A172 (cell line): ENCODE data around the gene USP47. TPM values are rescaled to one million over a fixed set of nuclear protein-coding genes. Genes with fewer than 3 reads are reported as not detected.

Experiments
- DNase-seq: peaks from one replicate; pipeline ENCODE4 v3.0.0-alpha.2; 2015; ENCODE audit warnings: low spot score
- total RNA-seq: library from RNA; depleted of rRNA; stranded (reverse); fragments of >200 nt; shearing (Covaris generic); gene quantifications from 2 replicates; pipeline ENCODE4 v1.2.3, GENCODE V29; 2014

The USP47 gene
- total RNA-seq, 1 experiment from 2014 or later = 80.7 TPM

DNA sequence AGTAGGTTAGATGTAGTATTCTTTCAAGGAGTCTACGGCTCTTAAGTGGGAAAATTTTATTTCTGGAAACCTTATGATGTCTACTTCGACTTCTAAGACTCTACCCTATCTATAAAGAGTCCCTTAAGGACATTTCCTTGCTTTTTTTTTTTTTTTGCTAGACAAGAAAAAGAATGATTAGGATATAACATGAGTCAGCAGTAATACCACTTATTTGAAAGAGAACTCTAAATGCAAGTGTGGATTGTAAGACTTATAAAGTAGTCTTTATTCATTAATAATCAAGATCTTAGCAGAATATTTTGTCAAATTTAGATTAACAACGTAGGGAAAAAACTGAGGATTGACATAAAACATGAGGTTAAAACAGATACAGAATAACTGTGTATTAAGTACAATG, 95.7 kb downstream of the USP47 start:
- DNase-seq = no peak

DNA sequence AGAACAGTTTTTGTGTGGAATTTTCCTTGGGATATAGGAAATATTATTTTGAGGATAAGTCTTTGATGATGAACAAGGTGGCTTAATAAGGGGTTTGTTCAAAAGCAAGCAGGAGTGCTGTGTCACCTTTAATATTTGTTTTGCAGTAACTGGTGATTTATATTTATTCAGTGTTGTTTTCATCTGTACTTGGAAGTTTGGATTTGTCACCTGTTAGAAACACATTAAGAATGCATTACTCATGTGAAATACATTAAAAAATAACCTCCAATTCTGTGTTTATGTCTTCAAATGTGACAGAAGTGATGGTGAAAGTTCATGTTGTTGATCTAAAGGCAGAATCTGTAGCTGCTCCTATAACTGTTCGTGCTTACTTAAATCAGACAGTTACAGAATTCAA, 96.2 kb downstream of the USP47 start:
- DNase-seq = no peak

DNA sequence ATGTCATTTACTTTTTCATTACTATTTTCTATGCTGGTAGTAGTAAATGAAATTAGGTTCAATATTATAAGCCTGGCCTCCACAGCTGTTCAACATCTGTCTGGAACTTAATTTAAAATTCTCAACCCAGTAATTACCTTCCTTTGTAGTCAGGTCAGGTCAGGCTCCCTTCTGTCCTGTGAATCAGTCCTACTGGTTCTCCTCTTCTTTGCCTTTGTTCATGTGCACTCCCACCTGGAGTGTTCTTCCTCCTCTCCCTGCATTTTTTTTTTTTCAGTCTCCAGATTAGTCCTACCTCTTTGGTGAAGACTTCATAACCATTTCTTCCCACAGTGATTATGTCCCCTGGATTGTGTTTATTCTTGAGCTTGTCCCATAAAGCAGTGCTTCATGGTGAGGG, 98.8 kb downstream of the USP47 start:
- no peak for DNase-seq

DNA sequence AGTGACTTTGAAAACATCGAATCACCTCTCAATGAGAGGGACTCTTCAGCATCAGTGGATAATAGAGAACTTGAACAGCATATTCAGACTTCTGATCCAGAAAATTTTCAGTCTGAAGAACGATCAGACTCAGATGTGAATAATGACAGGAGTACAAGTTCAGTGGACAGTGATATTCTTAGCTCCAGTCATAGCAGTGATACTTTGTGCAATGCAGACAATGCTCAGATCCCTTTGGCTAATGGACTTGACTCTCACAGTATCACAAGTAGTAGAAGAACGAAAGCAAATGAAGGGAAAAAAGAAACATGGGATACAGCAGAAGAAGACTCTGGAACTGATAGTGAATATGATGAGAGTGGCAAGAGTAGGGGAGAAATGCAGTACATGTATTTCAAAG, 100.9 kb downstream of the USP47 start:
- DNase-seq = no peak

DNA sequence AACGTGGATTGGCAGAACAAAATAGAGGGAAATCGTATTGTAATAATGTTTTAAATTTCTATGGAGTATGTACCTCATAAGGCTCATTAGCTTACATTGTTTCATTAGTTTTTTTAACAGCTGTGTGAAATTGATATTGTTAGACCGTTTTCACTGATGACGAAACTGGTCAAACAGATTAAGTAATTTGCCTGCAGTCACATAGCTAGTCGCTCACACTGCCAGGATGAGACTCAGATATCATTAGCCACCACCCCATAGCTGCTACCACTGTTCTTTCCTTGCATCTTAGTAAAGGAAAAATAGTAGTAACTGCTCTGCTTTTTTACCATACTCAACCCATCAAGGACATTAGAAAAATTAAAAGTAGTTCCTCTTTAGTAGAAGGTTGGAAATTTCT, 102.7 kb downstream of the USP47 start:
- no peak for DNase-seq

DNA sequence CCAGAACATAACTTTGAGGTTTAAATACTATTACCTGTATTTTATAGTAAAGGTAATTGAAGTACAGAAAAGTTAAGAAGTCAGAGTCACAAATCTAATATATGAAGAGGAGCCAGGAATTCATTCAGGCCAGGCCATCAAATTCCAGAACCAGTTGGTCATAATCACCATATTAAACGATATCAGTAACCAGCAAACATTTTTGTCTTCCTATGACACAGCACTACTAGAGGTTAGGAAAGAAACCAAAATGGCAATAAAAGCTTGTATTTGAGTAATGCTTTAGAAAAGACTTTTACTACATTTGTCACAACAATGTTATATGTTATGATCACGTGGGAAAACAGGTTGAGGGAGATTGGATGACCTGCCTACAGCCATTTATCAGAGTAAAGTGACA, 104.4 kb downstream of the USP47 start:
- peak; percentile 70 for DNase-seq

DNA sequence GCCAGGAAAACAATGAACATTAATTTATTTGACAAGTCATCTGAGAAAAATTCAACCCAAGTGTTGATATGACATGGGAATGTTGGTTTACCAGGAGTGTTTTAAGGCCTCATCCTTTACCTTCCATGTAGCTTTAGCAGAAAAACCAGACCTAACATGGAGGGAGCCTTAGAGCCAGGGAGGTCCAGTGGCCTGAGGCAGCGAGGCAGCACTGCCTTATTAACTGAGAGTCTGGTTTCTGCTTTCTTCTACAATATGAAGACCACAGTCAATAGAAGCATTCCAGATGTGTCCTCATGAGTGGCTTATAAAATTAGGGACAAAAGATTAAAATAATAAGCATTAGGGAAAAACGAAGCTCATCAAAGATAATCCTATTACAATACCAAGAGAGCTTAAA, 105.1 kb downstream of the USP47 start:
- DNase-seq = no peak

DNA sequence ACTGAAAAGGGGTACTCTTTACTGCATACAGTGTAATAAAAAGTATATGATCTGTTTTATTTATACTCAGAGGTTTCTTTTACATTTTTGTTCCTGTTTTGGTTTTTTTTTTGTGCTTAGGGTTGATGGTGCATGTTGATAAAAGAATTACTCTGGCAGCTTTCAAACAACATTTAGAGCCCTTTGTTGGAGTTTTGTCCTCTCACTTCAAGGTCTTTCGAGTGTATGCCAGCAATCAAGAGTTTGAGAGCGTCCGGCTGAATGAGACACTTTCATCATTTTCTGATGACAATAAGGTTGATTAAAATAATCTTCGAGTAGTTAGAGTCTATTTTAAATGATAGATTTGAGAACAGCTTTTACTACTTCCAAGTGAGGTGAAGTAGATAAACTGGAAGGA, 106.1 kb downstream of the USP47 start:
- DNase-seq = no peak

DNA sequence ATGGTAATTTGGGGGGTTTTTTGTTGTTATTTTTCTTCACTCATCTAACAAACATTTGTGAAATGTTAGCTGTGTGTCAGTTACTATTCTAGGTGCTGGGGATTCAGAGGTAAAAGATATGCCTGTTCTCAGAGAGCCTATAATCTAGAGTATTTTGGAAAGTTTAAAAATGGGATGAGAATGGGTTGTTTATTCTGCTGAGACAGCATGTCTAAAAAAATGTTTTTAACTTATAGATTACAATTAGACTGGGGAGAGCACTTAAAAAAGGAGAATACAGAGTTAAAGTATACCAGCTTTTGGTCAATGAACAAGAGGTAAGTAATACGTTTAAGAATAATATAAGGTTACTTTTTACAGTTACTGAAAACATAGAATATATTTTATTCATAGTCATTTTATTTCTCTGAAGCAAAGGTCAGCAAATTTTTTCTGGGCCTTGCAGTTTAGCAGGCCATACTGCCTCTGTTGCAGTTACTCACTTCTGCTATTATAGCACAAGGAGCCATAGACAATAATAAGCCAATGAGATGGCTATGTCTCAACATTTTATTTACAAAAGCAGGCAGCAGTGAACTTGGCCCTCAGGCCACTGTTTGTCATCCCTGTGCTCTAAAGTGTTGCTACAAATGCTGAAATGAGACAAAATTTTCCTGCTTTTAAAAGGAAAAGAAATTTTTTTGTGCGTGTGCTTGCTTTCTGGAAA, 106.6 kb downstream of the USP47 start:
- no peak for DNase-seq

DNA sequence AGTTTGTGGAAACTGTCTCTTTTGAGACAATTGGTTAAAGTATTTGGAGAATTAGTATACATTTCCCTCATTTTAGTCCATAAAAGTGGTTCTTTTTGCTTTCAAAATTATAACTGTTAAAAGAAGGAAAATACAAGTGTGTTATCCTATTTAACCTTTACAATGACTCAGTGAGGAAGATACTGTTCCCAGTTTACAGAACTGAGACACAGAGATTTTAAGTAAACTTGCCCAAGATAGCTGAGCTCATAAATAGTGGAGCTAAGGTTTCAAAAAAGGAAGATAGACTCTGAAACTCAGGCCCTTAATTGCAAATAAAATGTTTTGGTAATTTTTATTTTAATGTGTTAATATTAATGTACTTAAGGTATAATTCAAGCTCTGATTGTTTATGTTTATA, 107.7 kb downstream of the USP47 start:
- no peak for DNase-seq

DNA sequence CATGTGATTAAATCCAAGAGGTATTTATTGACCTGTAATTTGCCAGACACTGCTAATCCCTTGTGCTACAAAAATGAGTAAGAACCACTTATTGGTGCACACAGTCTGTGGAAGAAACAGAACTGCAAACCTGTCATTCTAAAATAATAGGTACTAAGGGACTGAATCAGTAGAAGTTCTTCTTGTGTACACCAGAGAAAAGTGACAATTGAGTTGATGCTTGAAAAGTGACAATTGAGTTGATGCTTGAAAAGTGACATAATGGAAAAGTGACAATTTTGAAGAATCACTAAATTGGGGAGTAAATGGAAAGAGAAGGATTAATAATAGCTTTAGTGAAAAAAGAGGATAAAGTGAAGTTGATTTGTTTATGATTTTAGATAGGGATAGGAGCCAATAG, 110.3 kb downstream of the USP47 start:
- no peak for DNase-seq

DNA sequence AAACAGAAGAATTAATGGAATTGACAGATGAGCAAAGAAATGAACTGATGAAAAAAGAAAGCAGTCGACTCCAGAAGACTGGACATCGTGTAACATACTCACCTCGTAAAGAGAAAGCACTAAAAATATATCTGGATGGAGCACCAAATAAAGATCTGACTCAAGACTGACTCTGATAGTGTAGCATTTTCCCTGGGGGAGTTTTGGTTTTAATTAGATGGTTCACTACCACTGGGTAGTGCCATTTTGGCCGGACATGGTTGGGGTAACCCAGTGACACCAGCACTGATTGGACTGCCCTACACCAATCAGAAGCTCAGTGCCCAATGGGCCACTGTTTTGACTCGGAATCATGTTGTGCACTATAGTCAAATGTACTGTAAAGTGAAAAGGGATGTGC, 114.2 kb downstream of the USP47 start:
- no peak for DNase-seq

DNA sequence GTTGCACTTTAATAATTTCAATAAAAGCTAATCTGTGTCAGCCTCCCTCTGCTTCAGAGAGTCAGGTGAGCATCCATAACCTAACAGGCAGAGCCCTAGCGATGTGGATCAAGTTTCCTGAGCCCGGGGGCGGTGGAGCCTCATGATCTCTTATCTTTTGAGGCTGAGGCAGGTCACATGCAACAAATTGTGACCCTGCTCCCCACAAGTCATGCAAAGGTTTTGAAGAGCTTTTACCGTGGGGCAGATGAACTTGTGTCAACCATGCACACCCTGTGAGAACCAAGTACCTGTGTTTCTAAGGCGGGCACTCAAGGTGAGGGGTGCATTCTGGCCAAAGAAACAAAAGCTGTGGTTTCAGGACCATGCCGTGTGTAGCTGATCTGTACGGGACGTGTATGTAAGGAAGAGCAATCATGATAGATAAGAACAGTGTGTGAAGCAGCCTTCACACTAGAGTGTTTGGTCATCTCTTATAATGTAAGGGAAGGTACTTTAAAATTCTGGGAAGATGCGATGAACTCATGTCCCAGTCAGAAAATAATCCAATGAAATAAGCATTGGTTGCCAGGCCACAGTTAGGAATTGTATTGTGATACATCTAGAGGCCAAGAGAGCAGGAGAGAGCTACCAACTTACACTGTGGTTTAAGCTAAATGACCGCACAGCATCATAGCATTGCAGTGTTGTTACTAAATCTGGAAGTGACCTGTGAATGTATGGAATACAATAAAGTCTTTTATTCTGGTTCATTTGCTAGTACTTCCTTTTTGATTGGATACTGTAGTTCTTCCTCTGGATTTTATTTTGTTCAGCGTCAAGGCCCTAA, 116.8 kb downstream of the USP47 start:
- DNase-seq = no peak

DNA sequence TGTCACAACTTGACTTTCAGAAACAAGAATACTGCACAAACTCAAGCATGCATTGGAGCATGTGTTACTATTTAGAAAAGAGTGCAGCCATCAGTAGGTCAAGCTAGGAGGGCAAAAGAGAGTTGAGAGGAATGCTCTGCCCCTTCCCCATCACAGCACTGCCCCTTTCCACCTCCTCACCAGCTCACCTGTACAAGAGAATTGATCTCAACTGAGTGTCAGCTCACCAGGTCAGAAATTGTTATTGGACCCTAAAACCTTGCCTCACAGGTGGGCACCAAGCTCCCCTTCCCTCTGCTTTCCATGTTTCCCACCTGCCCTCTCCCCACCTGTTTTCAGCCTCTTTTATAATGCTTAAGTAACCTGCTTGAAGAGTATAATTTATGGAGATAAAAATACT, 117.8 kb downstream of the USP47 start:
- DNase-seq = no peak

DNA sequence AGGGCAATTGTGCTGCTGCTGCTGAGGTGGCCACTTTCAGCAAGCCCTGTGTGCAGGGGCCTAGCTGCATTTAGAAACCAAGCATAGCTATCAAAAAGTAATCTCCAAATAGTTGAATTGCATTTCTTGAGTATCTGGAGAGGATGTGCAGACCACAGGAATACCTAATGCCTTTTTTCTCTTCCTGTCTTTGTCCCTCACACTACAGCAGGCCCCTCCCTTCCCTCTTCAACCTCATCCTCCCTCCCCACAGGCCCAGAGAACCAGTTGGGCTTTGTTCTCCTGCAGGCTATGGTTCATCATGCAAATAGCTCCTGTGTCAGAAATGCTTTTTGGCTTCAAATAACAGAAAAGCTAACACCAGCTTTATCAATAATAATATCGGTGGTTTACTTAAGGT, 118.9 kb downstream of the USP47 start:
- DNase-seq = no peak

DNA sequence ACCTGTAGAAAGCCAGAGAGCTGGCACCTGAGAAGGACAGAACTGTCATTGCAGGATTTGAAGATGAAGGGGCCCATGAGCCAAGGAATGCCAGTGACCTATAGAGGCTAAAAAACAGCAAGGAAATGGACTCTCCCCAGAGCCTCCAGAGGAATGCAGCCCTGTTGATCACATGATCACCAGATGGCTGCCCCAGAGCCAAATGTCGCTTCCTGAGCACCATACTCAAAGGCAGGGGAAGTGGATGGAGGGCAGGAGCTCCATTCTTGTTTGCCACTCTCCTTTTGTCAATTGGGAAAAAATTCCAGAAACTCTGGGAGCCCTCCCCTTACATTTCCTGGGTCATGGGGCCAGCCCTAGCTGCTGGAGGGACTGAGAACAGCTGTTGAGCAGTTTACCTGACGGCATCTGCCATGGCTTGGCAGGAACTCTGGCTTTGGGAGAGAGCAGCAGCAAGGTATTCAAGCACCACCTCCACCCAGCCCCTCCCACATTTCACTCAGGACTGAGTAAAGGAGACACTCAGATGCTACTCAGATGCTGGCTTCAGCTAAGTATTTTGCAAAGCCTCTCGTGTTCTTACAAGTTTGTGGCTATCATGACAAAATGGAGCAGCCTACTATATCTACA, 119.7 kb downstream of the USP47 start:
- no peak for DNase-seq

DNA sequence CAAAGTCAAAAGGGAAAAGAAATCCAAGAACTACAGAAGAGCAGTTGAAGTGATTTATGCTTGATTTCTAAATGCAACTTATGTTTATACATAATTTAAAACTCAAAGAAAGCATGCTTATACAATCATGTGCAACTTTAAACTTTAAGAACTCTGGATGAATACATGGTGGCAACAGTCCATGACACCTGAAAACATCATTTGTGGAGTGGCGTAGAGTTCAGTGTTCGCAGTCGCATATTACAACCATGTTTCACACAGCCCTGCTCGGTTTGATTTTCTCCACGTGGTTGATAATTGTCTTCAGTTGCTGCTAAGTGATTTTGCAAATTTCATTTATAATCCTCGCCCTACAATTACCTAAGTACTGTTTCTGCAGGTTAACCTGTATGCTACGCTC, 121.3 kb downstream of the USP47 start:
- no peak for DNase-seq

DNA sequence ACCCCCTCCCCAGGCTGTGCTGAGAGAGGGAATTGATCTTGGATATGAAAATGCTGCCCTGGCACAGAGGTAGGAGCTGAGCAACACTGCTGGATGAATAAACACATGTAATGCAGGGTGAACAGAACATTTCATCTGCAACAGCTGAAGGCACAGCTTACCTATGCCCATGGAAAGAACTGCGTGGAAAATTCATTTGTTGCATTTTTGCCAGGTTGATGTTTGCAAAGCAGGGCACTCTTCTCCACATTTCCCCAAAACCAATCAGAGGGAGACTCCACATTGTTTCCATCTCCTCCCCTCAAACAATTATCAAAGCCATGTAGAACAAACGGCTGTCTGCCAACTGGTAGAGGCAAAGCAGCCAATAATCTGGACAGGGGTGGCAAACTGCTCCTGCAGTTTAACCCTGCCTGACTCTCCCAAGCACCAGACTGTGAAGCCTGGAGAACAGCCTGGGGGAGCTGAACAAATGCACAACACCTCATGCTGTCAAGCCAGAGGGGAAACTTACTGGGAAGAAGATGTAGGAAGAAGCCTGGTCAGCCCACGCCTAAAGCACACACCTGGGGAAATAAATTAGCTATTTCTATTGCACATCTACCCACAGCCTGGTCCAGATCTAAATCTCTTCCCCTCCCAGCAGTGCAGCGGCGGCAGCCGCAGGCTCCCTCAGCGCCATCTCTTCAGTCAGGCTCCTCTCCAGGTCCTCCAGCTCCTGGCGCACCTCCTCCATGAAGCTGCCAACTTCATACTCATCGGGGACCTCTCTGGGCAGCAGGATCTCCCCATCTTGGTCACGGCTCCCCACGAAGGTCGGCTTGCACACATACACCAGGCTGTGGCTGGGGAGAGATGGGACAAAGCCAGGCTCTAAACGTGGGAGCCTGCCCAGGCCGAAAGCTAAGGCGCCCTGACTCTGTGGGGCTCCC, 122.3 kb downstream of the USP47 start:
- no peak for DNase-seq

DNA sequence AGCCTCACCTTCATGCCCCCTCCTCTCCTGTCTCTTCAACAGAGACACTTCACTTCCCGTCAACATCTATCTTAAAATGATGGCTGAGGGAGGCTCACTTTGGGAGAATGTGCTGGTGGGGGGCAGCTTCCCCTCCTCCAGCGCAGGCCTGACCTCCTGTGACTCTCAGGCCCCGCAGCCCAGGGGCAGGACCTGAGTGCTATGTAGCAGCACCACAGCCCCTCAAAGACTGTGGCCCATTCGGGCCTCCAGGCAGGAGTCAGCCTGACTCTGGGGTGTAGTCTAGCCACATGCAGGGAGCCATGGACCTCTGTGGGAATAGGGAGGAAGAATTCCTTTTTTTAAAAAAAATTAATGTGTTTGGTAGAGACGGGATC, 123.0 kb downstream of the USP47 start:
- DNase-seq = no peak

DNA sequence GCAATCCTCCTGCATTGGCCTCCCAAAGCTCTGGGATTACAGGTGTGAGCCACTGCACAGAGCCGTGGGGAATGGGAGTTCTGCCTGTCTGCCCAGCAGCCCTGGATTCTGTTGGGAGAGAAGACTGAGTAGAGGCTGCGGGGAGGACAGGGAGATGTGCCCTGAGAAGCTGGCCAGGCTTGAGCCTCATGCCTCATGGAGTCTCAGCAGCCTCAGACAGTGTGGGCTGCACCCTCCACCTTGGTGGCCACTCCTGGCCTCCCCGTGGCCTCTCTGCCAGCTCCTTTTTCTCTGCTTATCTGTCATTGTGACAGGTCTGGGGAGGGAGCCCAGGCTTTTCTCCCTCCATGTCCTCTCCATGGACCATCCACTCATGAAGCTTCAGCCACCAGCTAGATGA, 123.4 kb downstream of the USP47 start:
- DNase-seq = no peak

DNA sequence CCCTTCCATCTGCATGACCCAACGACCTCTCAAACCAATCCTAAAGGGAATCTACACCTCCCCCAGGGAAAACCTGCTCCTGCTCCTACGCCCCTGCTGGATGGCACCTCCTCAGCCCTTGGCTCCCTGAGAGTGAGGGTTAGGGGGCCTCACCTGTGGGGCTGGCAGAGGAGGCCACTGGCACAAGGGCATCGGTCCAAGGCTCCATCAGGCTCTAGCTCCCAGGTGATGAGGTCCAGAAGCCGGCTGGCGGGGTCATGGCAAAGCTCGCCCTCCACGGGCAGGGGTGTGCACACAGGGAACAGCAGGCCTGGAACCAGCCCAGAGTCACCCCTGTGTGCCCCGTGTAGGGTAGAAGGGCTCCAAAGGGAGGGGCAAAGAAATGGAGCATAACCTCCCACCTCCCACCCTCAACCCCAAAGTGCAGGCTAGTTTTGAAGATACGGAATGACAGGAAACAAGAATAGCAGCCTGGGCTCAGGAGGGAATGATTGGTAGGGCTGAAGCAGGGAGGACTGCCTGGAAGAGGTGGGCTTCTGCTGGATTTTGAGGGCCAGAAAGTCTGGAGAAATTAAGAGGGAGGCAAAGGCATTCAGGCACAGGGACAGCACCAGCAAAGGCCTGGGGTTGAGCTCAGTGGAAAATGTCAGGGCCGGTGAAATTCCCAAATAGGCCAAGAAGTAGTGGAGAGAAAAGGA, 124.0 kb downstream of the USP47 start:
- DNase-seq = no peak
